NCI-H2107 treated with DMSO at 0.1 percent for 48 hours (cell line): Measurements from ENCODE around the gene ALDH1A1.
"Not testable (repeated sequence)": the region's sequence is repeated elsewhere in the genome, so short reads cannot be mapped to it uniquely, and the experiment has no call there.

Experiments
- DNase-seq: peaks from one replicate; lab custom pipeline; 2025; ENCODE audit not compliant: unreplicated experiment; lab: John Stamatoyannopoulos, UW

The ALDH1A1 gene

DNA sequence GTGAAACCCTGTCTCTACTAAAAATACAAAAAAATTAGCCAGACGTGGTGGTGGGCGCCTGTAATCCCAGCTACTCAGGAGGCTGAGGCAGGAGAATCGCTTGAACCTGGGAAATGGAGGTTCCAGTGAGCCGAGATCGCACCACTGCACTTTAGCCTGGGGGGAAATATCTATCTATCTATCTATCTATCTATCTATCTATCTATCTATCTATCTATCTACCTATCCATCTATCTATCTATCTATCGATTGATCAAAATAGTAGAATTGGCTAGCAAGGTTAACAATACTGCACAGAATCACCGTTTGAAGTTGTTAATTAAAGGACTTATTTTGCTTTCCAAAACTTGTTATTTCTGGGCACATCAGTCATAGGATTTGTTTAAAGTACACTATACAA is 90.1 kb downstream of the ALDH1A1 start:
- not testable (repeated sequence) for DNase-seq

GRCh38 chr9:72858089-72858912 is 94.6 kb downstream of the ALDH1A1 start:
- DNase-seq, result no peak

- no peak for DNase-seq
These were observed 95.2 kb downstream of the ALDH1A1 start for GRCh38 chr9:72857624-72857996.

- no peak for DNase-seq
These were observed 95.8 kb downstream of the ALDH1A1 start for GRCh38 chr9:72856972-72857623.

GRCh38 chr9:72855890-72856523 is 96.8 kb downstream of the ALDH1A1 start:
- no peak for DNase-seq

- DNase-seq, result no peak
These were observed 97.5 kb downstream of the ALDH1A1 start for GRCh38 chr9:72855321-72855720.
